Kidney (tissue), 14 donors: ENCODE data around the gene CENPH. TPM values are rescaled to one million over a fixed set of nuclear protein-coding genes. Genes with fewer than 3 reads are reported as not detected.
A peak's percentile ranks its signal among the peaks of the same experiment; 100 is the strongest.

Experiments used
- DNase-seq, 5 donors: peaks; one replicate each; pipeline ENCODE4 v3.0.0-alpha.2; 2013 to 2020
- FAIRE-seq: peaks from 2 replicates; lab custom pipeline; 2012; peaks lifted over from hg19 to GRCh38; lab: Jason Lieb, UNC
- H3K27ac ChIP-seq, 2 donors: one replicate each; pipeline ENCODE4 v1.7.0; 2013; ENCODE audit warnings: low read depth in 2 of 2, low read length in 2 of 2, inconsistent platforms in 1 of 2
- H3K27me3 ChIP-seq: one replicate; pipeline ENCODE4 v1.7.1; 2013; ENCODE audit warnings: low read length, inconsistent platforms; ENCODE audit not compliant: control insufficient read depth, insufficient read depth
- H3K36me3 ChIP-seq, 3 donors: one replicate each; pipeline versions ENCODE4 v1.7.0 to v1.7.1; 2013; ENCODE audit warnings: low read length in 3 of 3, control low read depth in 1 of 3, inconsistent platforms in 1 of 3; ENCODE audit not compliant: insufficient read depth in 3 of 3, control insufficient read depth in 2 of 3
- H3K4me1 ChIP-seq, 3 donors: one replicate each; pipeline versions ENCODE4 v1.7.0 to v1.7.1; 2013; ENCODE audit warnings: low read length in 3 of 3, inconsistent platforms in 1 of 3, low read depth in 1 of 3; ENCODE audit not compliant: control insufficient read depth in 2 of 3, insufficient read depth in 2 of 3
- H3K4me3 ChIP-seq, 3 donors: one replicate each; pipeline versions ENCODE4 v1.7.0 to v1.8.1; 2013; ENCODE audit warnings: low read length in 3 of 3, control low read depth in 1 of 3, inconsistent platforms in 1 of 3
- H3K9ac ChIP-seq, 3 donors: one replicate each; pipeline versions ENCODE4 v1.7.0 to v1.7.1; 2013; ENCODE audit warnings: low read length in 3 of 3, control low read depth in 1 of 3, inconsistent platforms in 1 of 3
- H3K9me3 ChIP-seq, 3 donors: one replicate each; pipeline versions ENCODE4 v1.7.0 to v1.7.1; 2013; ENCODE audit warnings: low read length in 3 of 3, control low read depth in 1 of 3, inconsistent platforms in 1 of 3; ENCODE audit not compliant: control insufficient read depth in 2 of 3, insufficient read depth in 1 of 3
- CTCF ChIP-seq: IDR thresholded peaks from 3 replicates; pipeline ENCODE4 v1.5.1; 2012; ENCODE audit warnings: mild to moderate bottlenecking, moderate library complexity, borderline replicate concordance; ENCODE audit not compliant: insufficient read depth; ENCODE audit errors: extremely low read depth
- intact Hi-C: fragments of 100-400 bp; cut with DNase I; formaldehyde crosslinking; loops from one replicate; pipeline ENCODE4 v1.11.1; 2022
- polyA plus RNA-seq: library from polyadenylated mRNA; stranded (reverse); fragments of 350-450 nt; fragmentation: Illumina TruSeq; extraction: RNeasy Lipid Tissue Mini Kit (QIAGEN cat#74804); gene quantifications from one replicate; pipeline ENCODE4 v1.2.3, GENCODE V29; 2014; ENCODE audit warnings: low read depth, low replicate concordance; ENCODE audit not compliant: insufficient read depth
- total RNA-seq: library from RNA; stranded (reverse); fragmentation: NEBNext Ultra II Directional; extraction: Animal tissue kit (Norgen Biotek cat#: 25700); gene quantifications from one replicate; pipeline ENCODE4 v1.2.1, GENCODE V29; 2021
- donor health status: control.
- donor health status: control.
- donor health status: control.
- donor health status: control.
- donor health status: control.
- donor health status: DM: yes; HTN: yes; CAD: no.
- donor health status: Normal renal cell carcinoma (clear cell type).

Gene CENPH
- total and polyA plus RNA-seq, 2 donors from 2014 or later, result 1.5 to 3.1 TPM

GRCh38 chr5:69166686-69167492 lies 22.5 kb upstream of the CENPH start, which contains the start of gene CCNB1:
TSS of gene CCNB1 (plus strand) at chr5:69167150. CDS start at chr5:69167263, 113 bp downstream.
- no peak for TF ChIP-seq CTCF
- H3K27me3 ChIP-seq, result no peaks in the 10 kb centered on the region
- peak within 1 kb of the TSS; percentile 85 to 90 (median 88) for H3K4me3 ChIP-seq
- intact Hi-C loops, result no loop called here
- H3K27ac ChIP-seq, result peak within 1 kb of the TSS; percentile 11 to 41
- no peaks in the 10 kb centered on the region for H3K9me3 ChIP-seq
- peak within 1 kb of the TSS; percentile 39 to 88 (median 84) for H3K9ac ChIP-seq
- DNase-seq (peak; percentile 98 to 99 (median 99)), FAIRE-seq (peak; percentile 90)
- H3K4me1 ChIP-seq, result peaks cover 0 to 10% (median 8%) of the 10 kb centered on the region in 3 donors
- H3K36me3 ChIP-seq, result peaks cover 0 to 5% (median 2%) of the 10 kb centered on the region in 3 donors

GRCh38 chr5:69167493-69167855 lies 21.9 kb upstream of the CENPH start:
- FAIRE-seq, result no peak
- Histone ChIP-seq H3K27ac (peak overlapping the region in 1 of 2 donors; percentile 19), H3K36me3 (peaks cover 0 to 5% (median 2%) of the 10 kb centered on the region in 3 donors)

GRCh38 chr5:69167929-69168328 lies 21.5 kb upstream of the CENPH start:
- Histone ChIP-seq H3K36me3 (peaks cover 0 to 5% (median 3%) of the 10 kb centered on the region in 3 donors), H3K4me3 (peak overlapping the region; percentile 85 to 88 (median 88)), H3K9me3 (no peaks in the 10 kb centered on the region), H3K27me3 (no peaks in the 10 kb centered on the region), H3K27ac (no peak overlapping the region), H3K4me1 (peaks cover 0 to 10% (median 8%) of the 10 kb centered on the region in 3 donors), H3K9ac (peak overlapping the region in 1 of 3 donors; percentile 84)
- DNase-seq (peak in 1 of 5 donors; percentile 31), FAIRE-seq (no peak)
- no peak for TF ChIP-seq CTCF
- intact Hi-C loops, result no loop called here

More at GRCh38 chr5:69167493-69167855, 21.9 kb upstream of the CENPH start:
- H3K4me3 ChIP-seq, result peak overlapping the region; percentile 85 to 88 (median 88)
- no peaks in the 10 kb centered on the region for H3K9me3 ChIP-seq
- intact Hi-C loops, result no loop called here
- no peak for TF ChIP-seq CTCF
- no peaks in the 10 kb centered on the region for H3K27me3 ChIP-seq
- peak overlapping the region; percentile 15 to 88 (median 84) for H3K9ac ChIP-seq
- DNase-seq, result peak in 1 of 5 donors; percentile 31
- H3K4me1 ChIP-seq, result peaks cover 0 to 10% (median 8%) of the 10 kb centered on the region in 3 donors
